Thyroid gland (tissue), 4 donors: ENCODE results near the gene ASCC1.

Experiments used
- POLR2A ChIP-seq, 2 donors: fragments of 450-650 bp; IDR thresholded peaks; one replicate each; pipeline ENCODE4 v1.6.1; 2017; ENCODE audit warnings: antibody characterized with exemption in 2 of 2, mild to moderate bottlenecking in 2 of 2, moderate library complexity in 1 of 2
- TF ChIP-seq, protein P1 (sequence below), 6 experiments: fragments of 200-600 bp in 3 of 6; fragments of 450-650 bp in 3 of 6; sonication (generic) in 3 of 6; IDR thresholded peaks; one replicate each; pipeline ENCODE4 v1.5.1; 2016 to 2019; ENCODE audit warnings: antibody characterized with exemption in 6 of 6, mild to moderate bottlenecking in 2 of 6, inconsistent platforms in 1 of 6, moderate library complexity in 1 of 6

DNA sequence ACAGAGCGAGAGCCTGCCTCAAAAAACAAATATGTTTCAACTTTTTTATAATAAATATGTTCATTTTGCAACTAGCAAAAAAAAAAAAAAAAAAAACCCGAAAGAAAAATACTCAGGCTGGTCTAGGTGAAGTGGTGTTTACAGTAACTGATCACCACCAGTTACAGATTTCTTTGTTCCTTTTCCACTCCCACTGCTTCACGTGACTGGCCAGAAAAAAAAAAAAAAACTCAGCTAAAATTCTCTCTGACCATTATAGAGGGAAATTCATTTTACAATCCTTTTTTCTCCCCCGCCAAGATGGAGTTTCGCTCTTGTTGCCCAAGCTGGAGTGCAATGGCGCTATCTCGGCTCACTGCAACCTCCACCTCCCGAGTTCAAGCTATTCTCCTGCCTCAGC, 4.6 kb upstream of the ASCC1 start:
- TF ChIP-seq, protein P1, sequence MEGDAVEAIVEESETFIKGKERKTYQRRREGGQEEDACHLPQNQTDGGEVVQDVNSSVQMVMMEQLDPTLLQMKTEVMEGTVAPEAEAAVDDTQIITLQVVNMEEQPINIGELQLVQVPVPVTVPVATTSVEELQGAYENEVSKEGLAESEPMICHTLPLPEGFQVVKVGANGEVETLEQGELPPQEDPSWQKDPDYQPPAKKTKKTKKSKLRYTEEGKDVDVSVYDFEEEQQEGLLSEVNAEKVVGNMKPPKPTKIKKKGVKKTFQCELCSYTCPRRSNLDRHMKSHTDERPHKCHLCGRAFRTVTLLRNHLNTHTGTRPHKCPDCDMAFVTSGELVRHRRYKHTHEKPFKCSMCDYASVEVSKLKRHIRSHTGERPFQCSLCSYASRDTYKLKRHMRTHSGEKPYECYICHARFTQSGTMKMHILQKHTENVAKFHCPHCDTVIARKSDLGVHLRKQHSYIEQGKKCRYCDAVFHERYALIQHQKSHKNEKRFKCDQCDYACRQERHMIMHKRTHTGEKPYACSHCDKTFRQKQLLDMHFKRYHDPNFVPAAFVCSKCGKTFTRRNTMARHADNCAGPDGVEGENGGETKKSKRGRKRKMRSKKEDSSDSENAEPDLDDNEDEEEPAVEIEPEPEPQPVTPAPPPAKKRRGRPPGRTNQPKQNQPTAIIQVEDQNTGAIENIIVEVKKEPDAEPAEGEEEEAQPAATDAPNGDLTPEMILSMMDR (IDR thresholded peaks at IDR 0.05), result no peak
- no peak for TF ChIP-seq POLR2A (IDR thresholded peaks at IDR 0.05)
